Esophagus muscularis mucosa (tissue), 4 donors: Measurements from ENCODE around the gene MAN1A2. TPM values are rescaled to one million over a fixed set of nuclear protein-coding genes. Genes with fewer than 3 reads are reported as not detected.

Experiments used
- DNase-seq: peaks from one replicate; pipeline ENCODE4 v3.0.0-alpha.2; 2017; ENCODE audit errors: extremely low spot score
- H3K27ac ChIP-seq, 4 donors: fragments of 200-600 bp; sonication (generic); replicated peaks in 1 of 4; 1 replicate in 3 of 4; 2 replicates in 1 of 4; pipeline ENCODE4 v1.5.1; 2016 to 2019; ENCODE audit warnings: mild to moderate bottlenecking in 1 of 4
- H3K27me3 ChIP-seq, 4 donors: fragments of 200-600 bp; sonication (generic); one replicate each; pipeline versions ENCODE4 v1.5.1 to v1.6.0; 2016 to 2019
- H3K36me3 ChIP-seq, 4 donors: fragments of 200-600 bp; sonication (generic); one replicate each; pipeline ENCODE4 v1.5.1; 2016 to 2019
- H3K4me1 ChIP-seq, 4 donors: fragments of 200-600 bp; sonication (generic); one replicate each; pipeline ENCODE4 v1.5.1; 2016 to 2019
- H3K4me3 ChIP-seq, 4 donors: fragments of 200-600 bp; sonication (generic); 1 replicate in 2 of 4; 2 replicates in 2 of 4; pipeline ENCODE4 v1.5.1; 2016 to 2019; ENCODE audit warnings: mild to moderate bottlenecking in 4 of 4, moderate library complexity in 1 of 4
- H3K9me3 ChIP-seq, 4 donors: fragments of 200-600 bp; sonication (generic); 1 replicate in 3 of 4; 2 replicates in 1 of 4; pipeline ENCODE4 v1.5.1; 2016 to 2019
- EP300 ChIP-seq: sonication (generic); formaldehyde crosslinking; IDR thresholded peaks from one replicate; pipeline ENCODE4 v1.6.1; 2017; ENCODE audit warnings: antibody characterized with exemption
- POLR2A ChIP-seq: fragments of 450-650 bp; IDR thresholded peaks from one replicate; pipeline ENCODE4 v1.6.1; 2017; ENCODE audit warnings: antibody characterized with exemption, moderate library complexity, mild to moderate bottlenecking, low read depth
- POLR2AphosphoS5 ChIP-seq, 2 donors: sonication (generic); formaldehyde crosslinking; IDR thresholded peaks; one replicate each; pipeline ENCODE4 v1.6.1; 2017; ENCODE audit warnings: antibody characterized with exemption in 2 of 2
- WGBS: methylation state at CpG from one replicate; pipeline ENCODE4 v1.1.5; 2018; 5-methylcytosine and 5-hydroxymethylcytosine counted together
- intact Hi-C: fragments of 100-400 bp; cut with DNase I; formaldehyde crosslinking; loops from one replicate; pipeline ENCODE4 v1.15.1; 2023
- total RNA-seq, 4 donors: library from RNA; depleted of rRNA; stranded (reverse); fragments of >200 nt; gene quantifications; one replicate each; pipeline versions ENCODE4 v1.1.0 to v1.2.1, GENCODE V29; 2016
- TF ChIP-seq, protein P1 (sequence below), 3 experiments: fragments of 200-600 bp in 2 of 3; fragments of 450-650 bp in 1 of 3; sonication (generic) in 2 of 3; IDR thresholded peaks; one replicate each; pipeline ENCODE4 v1.5.1; 2017 to 2019; ENCODE audit warnings: antibody characterized with exemption in 3 of 3, mild to moderate bottlenecking in 2 of 3, moderate library complexity in 1 of 3

MAN1A2 gene
- total RNA-seq, 4 donors from 2014 or later: 45.4 to 51.7 (median 48.3) TPM

DNA sequence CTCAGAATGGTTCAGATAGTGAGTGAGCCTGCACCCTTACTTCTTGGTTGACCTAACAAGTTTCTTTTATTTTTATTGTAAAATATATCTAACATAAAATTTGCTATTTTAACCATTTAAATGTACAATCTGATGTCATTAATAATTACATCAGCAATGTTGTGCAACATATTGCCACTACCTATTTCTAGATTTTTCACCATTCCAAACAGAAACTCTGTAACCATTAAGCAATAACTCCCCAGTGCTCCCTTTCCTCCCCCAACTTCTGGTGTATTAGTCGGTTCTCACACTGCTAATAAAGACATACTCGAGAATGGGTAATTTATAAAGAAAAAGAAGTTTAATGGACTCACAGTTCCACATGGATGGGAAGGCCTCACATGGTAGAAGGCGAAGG is 162.4 kb downstream of the MAN1A2 start:
- no peak overlapping the region for H3K4me3 ChIP-seq
- H3K27me3 ChIP-seq: no peaks in the 10 kb centered on the region
- WGBS: 94% methylated on average over 3 of the region's 3 CpGs
- TF ChIP-seq POLR2AphosphoS5 (IDR thresholded peaks at IDR 0.05): no peak
- TF ChIP-seq EP300: no peak
- TF ChIP-seq POLR2A: no peak
- TF ChIP-seq, protein P1, sequence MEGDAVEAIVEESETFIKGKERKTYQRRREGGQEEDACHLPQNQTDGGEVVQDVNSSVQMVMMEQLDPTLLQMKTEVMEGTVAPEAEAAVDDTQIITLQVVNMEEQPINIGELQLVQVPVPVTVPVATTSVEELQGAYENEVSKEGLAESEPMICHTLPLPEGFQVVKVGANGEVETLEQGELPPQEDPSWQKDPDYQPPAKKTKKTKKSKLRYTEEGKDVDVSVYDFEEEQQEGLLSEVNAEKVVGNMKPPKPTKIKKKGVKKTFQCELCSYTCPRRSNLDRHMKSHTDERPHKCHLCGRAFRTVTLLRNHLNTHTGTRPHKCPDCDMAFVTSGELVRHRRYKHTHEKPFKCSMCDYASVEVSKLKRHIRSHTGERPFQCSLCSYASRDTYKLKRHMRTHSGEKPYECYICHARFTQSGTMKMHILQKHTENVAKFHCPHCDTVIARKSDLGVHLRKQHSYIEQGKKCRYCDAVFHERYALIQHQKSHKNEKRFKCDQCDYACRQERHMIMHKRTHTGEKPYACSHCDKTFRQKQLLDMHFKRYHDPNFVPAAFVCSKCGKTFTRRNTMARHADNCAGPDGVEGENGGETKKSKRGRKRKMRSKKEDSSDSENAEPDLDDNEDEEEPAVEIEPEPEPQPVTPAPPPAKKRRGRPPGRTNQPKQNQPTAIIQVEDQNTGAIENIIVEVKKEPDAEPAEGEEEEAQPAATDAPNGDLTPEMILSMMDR (IDR thresholded peaks at IDR 0.05): no peak
- H3K4me1 ChIP-seq: peaks cover 0 to 15% (median 14%) of the 10 kb centered on the region in 4 donors
- DNase-seq: no peak
- intact Hi-C loops: no loop called here
- H3K36me3 ChIP-seq: no peaks in the 10 kb centered on the region
- no peaks in the 10 kb centered on the region for H3K9me3 ChIP-seq
- H3K27ac ChIP-seq: no peak overlapping the region

DNA sequence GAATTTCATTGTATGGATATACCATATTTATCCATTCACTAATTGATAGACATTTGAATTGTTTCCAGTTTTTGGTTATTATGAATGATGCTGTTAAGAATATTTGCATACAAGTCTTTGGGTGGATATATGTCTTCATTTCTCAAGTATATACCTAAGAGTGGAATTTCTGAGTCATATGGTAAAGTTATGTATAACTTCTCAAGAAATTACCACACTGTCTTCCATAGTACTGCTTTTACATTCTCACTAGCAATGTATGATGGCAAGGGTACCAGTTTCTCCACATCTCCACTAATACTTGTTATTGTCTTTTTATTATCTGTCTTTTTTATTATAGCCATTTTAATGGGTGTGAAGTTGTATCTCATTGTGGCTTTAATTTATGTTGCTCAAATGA is 164.0 kb downstream of the MAN1A2 start:
- intact Hi-C loops: no loop called here

DNA sequence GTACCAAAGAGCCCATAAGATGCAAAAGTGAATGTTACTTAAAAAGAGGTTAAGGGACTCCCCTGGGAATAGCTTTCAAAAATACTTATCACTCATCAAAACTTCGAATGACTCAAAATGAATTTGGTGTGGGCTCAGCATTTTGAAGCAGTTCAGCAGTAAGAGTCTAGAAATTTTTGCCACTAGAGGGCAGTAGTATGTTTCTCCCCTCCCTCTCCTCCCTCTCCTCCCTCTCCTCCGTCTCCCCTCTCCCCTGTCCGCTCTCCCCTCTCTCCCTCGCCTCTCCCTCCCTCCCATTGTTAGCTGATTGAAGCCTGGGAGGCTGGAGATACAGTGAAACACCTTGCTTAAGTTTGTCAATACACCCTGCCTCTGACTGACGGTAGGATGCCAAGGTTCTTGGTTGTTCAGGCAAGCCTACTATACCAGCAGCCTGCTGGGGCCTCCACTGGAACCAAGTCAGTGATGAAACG is 167.8 kb downstream of the MAN1A2 start:
- Histone ChIP-seq H3K9me3 (no peaks in the 10 kb centered on the region), H3K27ac (no peak overlapping the region), H3K36me3 (no peaks in the 10 kb centered on the region), H3K4me1 (peaks cover 0 to 8% (median 5%) of the 10 kb centered on the region in 4 donors), H3K27me3 (no peaks in the 10 kb centered on the region), H3K4me3 (no peak overlapping the region)
- intact Hi-C loops: loop anchor here (5.0 kb wide), 1 partner anchor 222 kb away; no protein-coding TSS in a partner anchor
- TF ChIP-seq EP300: no peak
- TF ChIP-seq, protein P1 (IDR thresholded peaks at IDR 0.05): peak; percentile 45 to 73 (median 61)
- 17% methylated on average over 6 of the region's 6 CpGs for WGBS
- DNase-seq: no peak

More for the DNA sequence above, 164.0 kb downstream of the MAN1A2 start:
- Histone ChIP-seq H3K27ac (no peak overlapping the region), H3K27me3 (no peaks in the 10 kb centered on the region), H3K4me3 (no peak overlapping the region), H3K36me3 (no peaks in the 10 kb centered on the region), H3K9me3 (no peaks in the 10 kb centered on the region), H3K4me1 (peaks cover 3 to 22% (median 17%) of the 10 kb centered on the region in 4 donors)
- TF ChIP-seq, protein P1 (IDR thresholded peaks at IDR 0.05): no peak
- TF ChIP-seq EP300 (no peak), POLR2A (no peak), POLR2AphosphoS5 (IDR thresholded peaks at IDR 0.05) (no peak)
- no peak for DNase-seq

GRCh38 chr1:117535821-117536220 is 168.6 kb downstream of the MAN1A2 start:
- WGBS: 81% methylated on average over 6 of the region's 6 CpGs
- intact Hi-C loops: loop anchor here (5.0 kb wide), 1 partner anchor 221 kb away; no protein-coding TSS in a partner anchor
- no peak overlapping the region for H3K4me3 ChIP-seq

More at GRCh38 chr1:117535821-117536220, 168.6 kb downstream of the MAN1A2 start:
- H3K36me3 ChIP-seq: no peaks in the 10 kb centered on the region
- no peaks in the 10 kb centered on the region for H3K27me3 ChIP-seq
- H3K9me3 ChIP-seq: no peaks in the 10 kb centered on the region
- DNase-seq: no peak
- no peak overlapping the region for H3K27ac ChIP-seq
- peaks cover 0 to 8% (median 5%) of the 10 kb centered on the region in 4 donors for H3K4me1 ChIP-seq
- TF ChIP-seq POLR2A: no peak
- TF ChIP-seq POLR2AphosphoS5 (IDR thresholded peaks at IDR 0.05): no peak
- TF ChIP-seq, protein P1 (IDR thresholded peaks at IDR 0.05): no peak
- no peak for TF ChIP-seq EP300
